ENCODE measurements around the gene ABLIM1. TPM values are rescaled to one million over a fixed set of nuclear protein-coding genes. Genes with fewer than 3 reads are reported as not detected.

Gene ABLIM1
- total RNA-seq, 1 experiment from 2014 or later: 62.1 TPM

DNA sequence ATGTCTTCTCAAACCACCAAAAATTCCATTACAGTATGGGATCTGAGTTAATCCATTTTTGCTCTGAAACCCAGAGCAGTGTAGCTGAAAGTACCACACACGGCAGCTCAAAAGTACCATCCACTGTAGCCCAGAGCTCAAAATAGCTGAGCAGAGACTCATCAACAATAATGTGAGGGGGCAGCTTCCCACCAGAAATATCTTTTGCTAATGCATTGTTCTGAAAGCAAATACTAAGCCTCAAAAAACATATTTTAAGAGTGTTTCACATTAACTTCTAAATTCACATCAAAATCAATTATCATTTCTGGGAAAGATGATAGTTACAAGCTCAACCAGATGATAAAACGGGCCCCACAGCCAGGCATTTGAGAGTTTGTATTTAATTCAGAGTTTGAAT is 73.7 kb downstream of the ABLIM1 start:
- POLR2A ChIA-PET: no interaction called here
- no peak overlapping the region for H3K27ac Mint-ChIP-seq
- no peak for TF ChIP-seq TP53 (CRISPR knock-in tag; IDR thresholded peaks at IDR 0.05)
- DNase-seq (ENCODE audit: low spot score) (no peak), ATAC-seq (no peak)
- peaks cover 9% of the 10 kb centered on the region for H3K4me1 Mint-ChIP-seq
- no peaks in the 10 kb centered on the region for H3K36me3 Mint-ChIP-seq
- H3K27me3 Mint-ChIP-seq (ENCODE audit: low read depth): no peaks in the 10 kb centered on the region
- H3K9me3 Mint-ChIP-seq: no peaks in the 10 kb centered on the region
- H3K4me3 Mint-ChIP-seq: no peak overlapping the region
- CTCF ChIA-PET: interaction anchor here (1.3 kb wide), 1 partner anchor 119 kb away, joined by 3 read pairs; no protein-coding TSS in a partner anchor

GRCh38 chr10:114581071-114581470 is 77.0 kb downstream of the ABLIM1 start:
- no peaks in the 10 kb centered on the region for H3K27me3 Mint-ChIP-seq (ENCODE audit: low read depth)
- ATAC-seq: no peak
- H3K36me3 Mint-ChIP-seq: no peaks in the 10 kb centered on the region
- no peak overlapping the region for H3K4me3 Mint-ChIP-seq
- CTCF ChIA-PET: no interaction called here
- H3K27ac Mint-ChIP-seq: no peak overlapping the region
- POLR2A ChIA-PET: no interaction called here
- peaks cover 12% of the 10 kb centered on the region for H3K4me1 Mint-ChIP-seq
- TF ChIP-seq IRF2 (CRISPR knock-in tag; IDR thresholded peaks at IDR 0.05; ENCODE audit: borderline replicate concordance, low read depth): no peak
- TF ChIP-seq, protein P1, sequence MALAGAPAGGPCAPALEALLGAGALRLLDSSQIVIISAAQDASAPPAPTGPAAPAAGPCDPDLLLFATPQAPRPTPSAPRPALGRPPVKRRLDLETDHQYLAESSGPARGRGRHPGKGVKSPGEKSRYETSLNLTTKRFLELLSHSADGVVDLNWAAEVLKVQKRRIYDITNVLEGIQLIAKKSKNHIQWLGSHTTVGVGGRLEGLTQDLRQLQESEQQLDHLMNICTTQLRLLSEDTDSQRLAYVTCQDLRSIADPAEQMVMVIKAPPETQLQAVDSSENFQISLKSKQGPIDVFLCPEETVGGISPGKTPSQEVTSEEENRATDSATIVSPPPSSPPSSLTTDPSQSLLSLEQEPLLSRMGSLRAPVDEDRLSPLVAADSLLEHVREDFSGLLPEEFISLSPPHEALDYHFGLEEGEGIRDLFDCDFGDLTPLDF (CRISPR knock-in tag; IDR thresholded peaks at IDR 0.05): no peak
- TF ChIP-seq CREM (CRISPR knock-in tag; IDR thresholded peaks at IDR 0.05): no peak
- TF ChIP-seq, protein P2, sequence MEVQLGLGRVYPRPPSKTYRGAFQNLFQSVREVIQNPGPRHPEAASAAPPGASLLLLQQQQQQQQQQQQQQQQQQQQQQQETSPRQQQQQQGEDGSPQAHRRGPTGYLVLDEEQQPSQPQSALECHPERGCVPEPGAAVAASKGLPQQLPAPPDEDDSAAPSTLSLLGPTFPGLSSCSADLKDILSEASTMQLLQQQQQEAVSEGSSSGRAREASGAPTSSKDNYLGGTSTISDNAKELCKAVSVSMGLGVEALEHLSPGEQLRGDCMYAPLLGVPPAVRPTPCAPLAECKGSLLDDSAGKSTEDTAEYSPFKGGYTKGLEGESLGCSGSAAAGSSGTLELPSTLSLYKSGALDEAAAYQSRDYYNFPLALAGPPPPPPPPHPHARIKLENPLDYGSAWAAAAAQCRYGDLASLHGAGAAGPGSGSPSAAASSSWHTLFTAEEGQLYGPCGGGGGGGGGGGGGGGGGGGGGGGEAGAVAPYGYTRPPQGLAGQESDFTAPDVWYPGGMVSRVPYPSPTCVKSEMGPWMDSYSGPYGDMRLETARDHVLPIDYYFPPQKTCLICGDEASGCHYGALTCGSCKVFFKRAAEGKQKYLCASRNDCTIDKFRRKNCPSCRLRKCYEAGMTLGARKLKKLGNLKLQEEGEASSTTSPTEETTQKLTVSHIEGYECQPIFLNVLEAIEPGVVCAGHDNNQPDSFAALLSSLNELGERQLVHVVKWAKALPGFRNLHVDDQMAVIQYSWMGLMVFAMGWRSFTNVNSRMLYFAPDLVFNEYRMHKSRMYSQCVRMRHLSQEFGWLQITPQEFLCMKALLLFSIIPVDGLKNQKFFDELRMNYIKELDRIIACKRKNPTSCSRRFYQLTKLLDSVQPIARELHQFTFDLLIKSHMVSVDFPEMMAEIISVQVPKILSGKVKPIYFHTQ (CRISPR knock-in tag; IDR thresholded peaks at IDR 0.05): no peak
- TF ChIP-seq TEAD4 (CRISPR knock-in tag; IDR thresholded peaks at IDR 0.05): no peak
- TF ChIP-seq, protein P3, sequence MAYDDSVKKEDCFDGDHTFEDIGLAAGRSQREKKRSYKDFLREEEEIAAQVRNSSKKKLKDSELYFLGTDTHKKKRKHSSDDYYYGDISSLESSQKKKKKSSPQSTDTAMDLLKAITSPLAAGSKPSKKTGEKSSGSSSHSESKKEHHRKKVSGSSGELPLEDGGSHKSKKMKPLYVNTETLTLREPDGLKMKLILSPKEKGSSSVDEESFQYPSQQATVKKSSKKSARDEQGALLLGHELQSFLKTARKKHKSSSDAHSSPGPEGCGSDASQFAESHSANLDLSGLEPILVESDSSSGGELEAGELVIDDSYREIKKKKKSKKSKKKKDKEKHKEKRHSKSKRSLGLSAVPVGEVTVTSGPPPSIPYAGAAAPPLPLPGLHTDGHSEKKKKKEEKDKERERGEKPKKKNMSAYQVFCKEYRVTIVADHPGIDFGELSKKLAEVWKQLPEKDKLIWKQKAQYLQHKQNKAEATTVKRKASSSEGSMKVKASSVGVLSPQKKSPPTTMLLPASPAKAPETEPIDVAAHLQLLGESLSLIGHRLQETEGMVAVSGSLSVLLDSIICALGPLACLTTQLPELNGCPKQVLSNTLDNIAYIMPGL (CRISPR knock-in tag; IDR thresholded peaks at IDR 0.05): no peak
- no peak for TF ChIP-seq ZBTB21 (CRISPR knock-in tag; IDR thresholded peaks at IDR 0.05; ENCODE audit: borderline replicate concordance)
- no peak for TF ChIP-seq ATF3 (CRISPR knock-in tag; conservative IDR thresholded peaks at IDR 0.05)
- TF ChIP-seq ZNF232 (CRISPR knock-in tag; IDR thresholded peaks at IDR 0.05): no peak
- no peak for TF ChIP-seq ZNF532 (CRISPR knock-in tag; IDR thresholded peaks at IDR 0.05; ENCODE audit: borderline replicate concordance)
- TF ChIP-seq GTF2I (CRISPR knock-in tag; conservative IDR thresholded peaks at IDR 0.05): no peak
- TF ChIP-seq ZNF263 (CRISPR knock-in tag; IDR thresholded peaks at IDR 0.05; ENCODE audit: low read depth): no peak
- TF ChIP-seq SOX15 (CRISPR knock-in tag; IDR thresholded peaks at IDR 0.05): no peak
- no peak for TF ChIP-seq GABPB1 (CRISPR knock-in tag; IDR thresholded peaks at IDR 0.05)
- no peak for TF ChIP-seq ELF4 (CRISPR knock-in tag; IDR thresholded peaks at IDR 0.05; ENCODE audit: low read depth)
- TF ChIP-seq, protein P4, sequence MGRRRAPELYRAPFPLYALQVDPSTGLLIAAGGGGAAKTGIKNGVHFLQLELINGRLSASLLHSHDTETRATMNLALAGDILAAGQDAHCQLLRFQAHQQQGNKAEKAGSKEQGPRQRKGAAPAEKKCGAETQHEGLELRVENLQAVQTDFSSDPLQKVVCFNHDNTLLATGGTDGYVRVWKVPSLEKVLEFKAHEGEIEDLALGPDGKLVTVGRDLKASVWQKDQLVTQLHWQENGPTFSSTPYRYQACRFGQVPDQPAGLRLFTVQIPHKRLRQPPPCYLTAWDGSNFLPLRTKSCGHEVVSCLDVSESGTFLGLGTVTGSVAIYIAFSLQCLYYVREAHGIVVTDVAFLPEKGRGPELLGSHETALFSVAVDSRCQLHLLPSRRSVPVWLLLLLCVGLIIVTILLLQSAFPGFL (CRISPR knock-in tag; IDR thresholded peaks at IDR 0.05; ENCODE audit: borderline replicate concordance): no peak
- TF ChIP-seq NFATC4 (CRISPR knock-in tag; IDR thresholded peaks at IDR 0.05): no peak
- DNase-seq (ENCODE audit: low spot score): no peak
- no peaks in the 10 kb centered on the region for H3K9me3 Mint-ChIP-seq
